GM12878 (cell line): ENCODE measurements around the gene H19. TPM values are rescaled to one million over a fixed set of nuclear protein-coding genes. Genes with fewer than 3 reads are reported as not detected.

ENCODE experiments used
- ATAC-seq: fragments of 200-7000 bp; cut with Tn5 transposase; 3 replicates; pipeline ENCODE4 v1.9.1; 2020; ENCODE audit warnings: mild to moderate bottlenecking, moderate library complexity
- BruUV-seq: library from RNA; stranded (reverse); fragments of 400-500 nt; replicated peaks from 2 replicates; lab custom pipeline; 2021; lab: Mats Ljungman, UMichigan
- CTCF ChIA-PET: fragments of 300-600 bp; sonication (Branson Sonifier 250); formaldehyde crosslinking; extraction: SDS; loops from one replicate; lab custom pipeline; 2021; ENCODE audit warnings: inconsistent platforms; lab: Yijun Ruan, JAX
- POLR2A ChIA-PET: fragments of 350-600 bp; formaldehyde crosslinking; extraction: SDS; loops from one replicate; lab custom pipeline; 2021; ENCODE audit warnings: inconsistent platforms; lab: Charles Lee
- RAD21 ChIA-PET: fragments of 300-600 bp; sonication (Branson Sonifier 250); formaldehyde crosslinking; loops from one replicate; lab custom pipeline; 2023; ENCODE audit warnings: antibody characterized with exemption; ENCODE audit not compliant: unreplicated experiment; lab: Charles Lee
- SMC1A ChIA-PET: fragments of 300-600 bp; sonication (Branson Sonifier 250); formaldehyde crosslinking; loops from one replicate; lab custom pipeline; 2023; ENCODE audit not compliant: unreplicated experiment, uncharacterized antibody; lab: Charles Lee
- DNase-seq: peaks from one replicate; pipeline ENCODE4 v3.0.0-alpha.2; 2011; ENCODE audit warnings: low read depth, low spot score
- FAIRE-seq: peaks from 3 replicates; lab custom pipeline; 2011; peaks lifted over from hg19 to GRCh38; lab: Jason Lieb, UNC
- H2AFZ ChIP-seq: 2 replicates; pipeline ENCODE4 v1.6.0; 2011; ENCODE audit warnings: low read depth, low read length, control low read depth; ENCODE audit not compliant: control insufficient read depth
- H3K27ac ChIP-seq: 2 replicates; pipeline ENCODE4 v1.5.1; 2011; ENCODE audit warnings: control low read depth; ENCODE audit not compliant: control insufficient read depth, insufficient read depth
- H3K27me3 ChIP-seq, 2 experiments: replicated peaks in 1 of 2; 2 replicates each; pipeline versions ENCODE4 v1.6.0 to v1.6.1; 2011; ENCODE audit warnings: low read length in 1 of 2; ENCODE audit not compliant: control insufficient read depth in 2 of 2, insufficient read depth in 2 of 2
- H3K36me3 ChIP-seq, 2 experiments: 2 replicates each; pipeline ENCODE4 v1.5.1; 2011; ENCODE audit warnings: low read length in 1 of 2; ENCODE audit not compliant: control insufficient read depth in 2 of 2, insufficient read depth in 2 of 2
- H3K4me1 ChIP-seq: 2 replicates; pipeline ENCODE4 v1.6.1; 2011; ENCODE audit warnings: mild to moderate bottlenecking, low read length, moderate library complexity, mixed read lengths; ENCODE audit not compliant: control insufficient read depth, insufficient read depth
- H3K4me2 ChIP-seq: 2 replicates; pipeline ENCODE4 v1.6.0; 2011; ENCODE audit warnings: control low read depth; ENCODE audit not compliant: control insufficient read depth, insufficient read depth
- H3K4me3 ChIP-seq: fragments of 200-600 bp; sonication (generic); 2 replicates; pipeline ENCODE4 v1.5.1; 2016
- H3K79me2 ChIP-seq: 2 replicates; pipeline ENCODE4 v1.6.0; 2011; ENCODE audit warnings: low read length; ENCODE audit not compliant: control insufficient read depth, insufficient read depth
- H3K9ac ChIP-seq: 2 replicates; pipeline ENCODE4 v1.8.0; 2011; ENCODE audit warnings: low read length, control low read depth, mixed read lengths; ENCODE audit not compliant: control insufficient read depth, insufficient read depth
- H3K9me3 ChIP-seq: replicated peaks from 3 replicates; pipeline ENCODE4 v1.5.1; 2011; ENCODE audit warnings: mild to moderate bottlenecking, low read length; ENCODE audit not compliant: control insufficient read depth, insufficient read depth
- H4K20me1 ChIP-seq: 2 replicates; pipeline ENCODE4 v1.6.0; 2011; ENCODE audit not compliant: control insufficient read depth, insufficient read depth
- BCL11A ChIP-seq: IDR thresholded peaks from 2 replicates; pipeline ENCODE4 v1.6.1; 2011; ENCODE audit warnings: low read depth, low read length
- JUND ChIP-seq: IDR thresholded peaks from 2 replicates; pipeline ENCODE4 v1.6.1; 2012; ENCODE audit warnings: low read depth, mild to moderate bottlenecking, low read length, improper control_type of control experiment, moderate library complexity
- MYB ChIP-seq: fragments of 150-350 bp; IDR thresholded peaks from 2 replicates; pipeline ENCODE4 v1.6.1; 2014; ENCODE audit warnings: mild to moderate bottlenecking, low read depth, low read length, borderline replicate concordance
- NRF1 ChIP-seq: conservative IDR thresholded peaks from 2 replicates; pipeline ENCODE4 v1.6.1; 2011; ENCODE audit warnings: mild to moderate bottlenecking, low read depth, low read length, improper control_type of control experiment
- TBL1XR1 ChIP-seq: IDR thresholded peaks from 2 replicates; pipeline ENCODE4 v1.6.1; 2012; ENCODE audit warnings: low read depth, low read length, improper control_type of control experiment
- ZNF274 ChIP-seq: IDR thresholded peaks from one replicate; pipeline ENCODE4 v1.8.0; 2011; ENCODE audit not compliant: insufficient read length, insufficient read depth
- ZNF384 ChIP-seq: IDR thresholded peaks from 2 replicates; pipeline ENCODE4 v1.6.1; 2012; ENCODE audit warnings: low read depth, mild to moderate bottlenecking, low read length, improper control_type of control experiment, borderline replicate concordance
- WGBS: methylation state at CpG from one replicate; pipeline ENCODE4 v1.1.6; 2016; ENCODE audit warnings: low lambda C conversion rate; ENCODE audit not compliant: insufficient replicate concordance, insufficient coverage; ENCODE audit errors: missing lambda C conversion rate; 5-methylcytosine and 5-hydroxymethylcytosine counted together
- in situ Hi-C: fragments of 300-500 bp; cut with MboI; formaldehyde crosslinking; loops from 9 replicates; pipeline ENCODE4 v1.14.3; 2018; ENCODE audit warnings: mixed read lengths
- intact Hi-C: fragments of 100-400 bp; cut with micrococcal nuclease; formaldehyde crosslinking; loops from one replicate; pipeline ENCODE4 v1.14.2; 2022; ENCODE audit not compliant: unreplicated experiment
- polyA plus RNA-seq, 11 experiments: library from polyadenylated mRNA; depleted of rRNA in 4 of 11; unstranded in 6 of 11; stranded (reverse) in 5 of 11; fragments of >200 nt; fragmentation: Nextera tagmentation in 4 of 11; fragmentation: Illumina TruSeq in 1 of 11; extraction: Ambion mirVana in 4 of 11; extraction: Trizol in 1 of 11; gene quantifications; 1 replicate in 1 of 11; 2 replicates in 10 of 11; pipeline versions ENCODE4 v1.2.1 to v1.2.3, GENCODE V29; 2011 to 2016; ENCODE audit warnings: inconsistent platforms in 2 of 11, missing spikeins in 2 of 11, low read depth in 1 of 11
- total RNA-seq, 4 experiments: library from RNA; depleted of rRNA in 3 of 4; stranded (reverse); fragments of >200 nt in 3 of 4; fragmentation: Illumina TruSeq in 1 of 4; extraction: Trizol in 1 of 4; gene quantifications; 2 replicates each; pipeline versions ENCODE4 v1.2.1 to v1.2.3, GENCODE V29; 2013 to 2021

H19 gene
- total and polyA plus RNA-seq, 10 of the 15 experiments (the other 5 are each of a cell fraction or from before 2014, with no cell fraction given): 0.04 to 1.2 (median 0.31) TPM; not detected in 6

GRCh38 chr11:1983601-1983961, 14.1 kb downstream of the H19 start:
- intact Hi-C loops (no loop called here), in situ Hi-C loops (no loop called here)
- Histone ChIP-seq H3K9me3 (no peaks in the 10 kb centered on the region), H3K4me1 (no peaks in the 10 kb centered on the region), H3K36me3 (no peaks in the 10 kb centered on the region), H3K27me3 (no peaks in the 10 kb centered on the region), H2AFZ (no peak overlapping the region), H3K4me3 (no peak overlapping the region), H3K27ac (no peak overlapping the region), H4K20me1 (no peaks in the 10 kb centered on the region), H3K79me2 (no peaks in the 10 kb centered on the region), H3K9ac (no peak overlapping the region), H3K4me2 (no peak overlapping the region)
- POLR2A ChIA-PET: no interaction called here
- FAIRE-seq: no peak
- SMC1A ChIA-PET: no interaction called here
- WGBS: 3% methylated on average over 12 of the region's 12 CpGs
- DNase-seq: no peak
- ATAC-seq: no peak
- no TSS peak for BruUV-seq
- CTCF ChIA-PET: no interaction called here
- TF ChIP-seq BCL11A: no peak
- RAD21 ChIA-PET: no interaction called here

DNA sequence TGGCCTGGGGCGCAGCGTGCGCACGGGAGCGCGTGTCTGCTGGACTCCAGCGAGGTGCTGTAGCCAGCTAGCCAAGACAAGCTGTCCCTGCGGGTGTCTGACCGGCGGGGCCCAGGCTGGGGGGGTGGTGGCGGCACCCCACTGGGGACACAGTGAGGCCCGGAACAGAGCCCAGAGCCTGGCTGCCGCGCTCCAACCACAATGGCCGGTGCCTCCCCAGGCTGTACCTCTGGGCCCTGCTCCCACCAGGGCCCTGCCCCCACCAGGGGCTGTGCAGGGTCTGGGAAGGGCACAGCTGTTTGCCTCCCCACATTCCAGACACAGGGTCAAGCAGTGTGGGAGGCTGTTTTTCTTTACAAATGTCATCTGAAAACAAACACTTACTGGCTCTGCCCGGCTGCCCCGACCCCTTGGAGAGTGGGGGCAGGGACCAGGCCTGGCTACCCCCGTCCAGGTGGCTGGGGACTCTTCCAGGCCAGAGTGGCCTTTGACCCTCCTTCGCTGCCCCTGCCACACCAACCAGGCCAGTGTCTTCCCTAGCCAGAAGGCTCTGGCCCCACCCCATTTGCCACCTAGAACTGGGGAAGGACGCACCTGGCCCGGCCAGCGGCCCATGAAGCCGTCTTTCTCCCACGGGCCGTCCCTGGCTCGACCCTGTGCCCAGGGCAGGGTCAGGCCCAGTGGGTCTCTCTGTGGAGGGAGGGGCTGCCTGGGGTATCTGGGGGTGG, 14.6 kb downstream of the H19 start:
- intact Hi-C loops: no loop called here
- ChIA-PET CTCF (interaction anchor here (0.6 kb wide), 1 partner anchor 169 kb away, joined by 3 read pairs; no protein-coding TSS in a partner anchor), RAD21 (no interaction called here)
- H4K20me1 ChIP-seq: no peaks in the 10 kb centered on the region
- no peak overlapping the region for H3K27ac ChIP-seq
- H3K4me2 ChIP-seq: no peak overlapping the region
- in situ Hi-C loops: no loop called here
- no peak for TF ChIP-seq TBL1XR1
- TF ChIP-seq JUND: no peak
- no peak for TF ChIP-seq NRF1
- TF ChIP-seq ZNF384: no peak
- no peak for TF ChIP-seq ZNF274
- no peak for TF ChIP-seq MYB
- TF ChIP-seq, all 136 proteins: peak for 0
- DNase-seq (no peak), ATAC-seq (no peak), FAIRE-seq (no peak)
- H3K79me2 ChIP-seq: no peaks in the 10 kb centered on the region
- no peak overlapping the region for H3K4me3 ChIP-seq
- no peak overlapping the region for H3K9ac ChIP-seq
- no peaks in the 10 kb centered on the region for H3K9me3 ChIP-seq
- POLR2A ChIA-PET: no interaction called here
- H3K36me3 ChIP-seq: no peaks in the 10 kb centered on the region
- no CpG with 5 or more reads among the region's 26 CpGs for WGBS
- no TSS peak for BruUV-seq
- no peak overlapping the region for H2AFZ ChIP-seq
- no peaks in the 10 kb centered on the region for H3K4me1 ChIP-seq
- no peaks in the 10 kb centered on the region for H3K27me3 ChIP-seq
- SMC1A ChIA-PET: no interaction called here
